Upper lobe of left lung (tissue), 4 donors: ENCODE results near the gene PUM2.

ENCODE experiments used
- EP300 ChIP-seq, 4 donors: sonication (generic); formaldehyde crosslinking; IDR thresholded peaks; one replicate each; pipeline ENCODE4 v1.5.1; 2017; ENCODE audit warnings: antibody characterized with exemption in 4 of 4, control low read depth in 2 of 4
- POLR2A ChIP-seq, 4 donors: fragments of 450-650 bp; IDR thresholded peaks; one replicate each; pipeline ENCODE4 v1.5.1; 2016 to 2017; ENCODE audit warnings: antibody characterized with exemption in 4 of 4, mild to moderate bottlenecking in 2 of 4
- POLR2AphosphoS5 ChIP-seq, 2 donors: sonication (generic); formaldehyde crosslinking; IDR thresholded peaks; one replicate each; pipeline ENCODE4 v1.5.1; 2017; ENCODE audit warnings: antibody characterized with exemption in 2 of 2
- TF ChIP-seq, protein P1 (sequence below), 6 experiments: fragments of 450-650 bp in 4 of 6; fragments of 200-600 bp in 2 of 6; sonication (generic) in 2 of 6; IDR thresholded peaks; one replicate each; pipeline ENCODE4 v1.5.1; 2016 to 2019; ENCODE audit warnings: antibody characterized with exemption in 6 of 6

DNA sequence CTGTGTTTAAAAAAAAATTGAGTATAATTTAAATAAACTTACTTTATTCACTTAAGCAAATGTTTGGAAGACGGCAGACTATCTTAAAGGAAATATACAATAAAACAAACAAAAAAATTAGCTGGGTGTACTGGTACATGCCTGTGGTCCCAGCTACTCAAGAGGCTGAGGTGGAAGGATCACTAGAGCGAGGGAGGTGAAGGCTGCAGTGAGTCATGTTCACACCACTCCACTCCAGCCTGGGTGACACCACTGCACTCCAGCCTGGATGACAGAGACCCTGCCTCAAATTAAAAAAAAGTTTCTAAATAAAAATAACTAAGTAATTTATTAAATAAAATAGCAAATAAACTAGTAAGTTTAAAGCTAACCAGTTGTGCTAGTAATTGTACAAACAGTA is 7.5 kb downstream of the PUM2 start:
- TF ChIP-seq, protein P1, sequence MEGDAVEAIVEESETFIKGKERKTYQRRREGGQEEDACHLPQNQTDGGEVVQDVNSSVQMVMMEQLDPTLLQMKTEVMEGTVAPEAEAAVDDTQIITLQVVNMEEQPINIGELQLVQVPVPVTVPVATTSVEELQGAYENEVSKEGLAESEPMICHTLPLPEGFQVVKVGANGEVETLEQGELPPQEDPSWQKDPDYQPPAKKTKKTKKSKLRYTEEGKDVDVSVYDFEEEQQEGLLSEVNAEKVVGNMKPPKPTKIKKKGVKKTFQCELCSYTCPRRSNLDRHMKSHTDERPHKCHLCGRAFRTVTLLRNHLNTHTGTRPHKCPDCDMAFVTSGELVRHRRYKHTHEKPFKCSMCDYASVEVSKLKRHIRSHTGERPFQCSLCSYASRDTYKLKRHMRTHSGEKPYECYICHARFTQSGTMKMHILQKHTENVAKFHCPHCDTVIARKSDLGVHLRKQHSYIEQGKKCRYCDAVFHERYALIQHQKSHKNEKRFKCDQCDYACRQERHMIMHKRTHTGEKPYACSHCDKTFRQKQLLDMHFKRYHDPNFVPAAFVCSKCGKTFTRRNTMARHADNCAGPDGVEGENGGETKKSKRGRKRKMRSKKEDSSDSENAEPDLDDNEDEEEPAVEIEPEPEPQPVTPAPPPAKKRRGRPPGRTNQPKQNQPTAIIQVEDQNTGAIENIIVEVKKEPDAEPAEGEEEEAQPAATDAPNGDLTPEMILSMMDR (IDR thresholded peaks at IDR 0.05) = no peak
- no peak for TF ChIP-seq POLR2A (IDR thresholded peaks at IDR 0.05)
- TF ChIP-seq POLR2AphosphoS5 (IDR thresholded peaks at IDR 0.05) = no peak
- TF ChIP-seq EP300 (IDR thresholded peaks at IDR 0.05) = no peak
